HG02981 (cell line): ENCODE measurements around the gene SLC5A10.
A peak's percentile ranks its signal among the peaks of the same experiment; 100 is the strongest.
"Not testable (repeated sequence)": the region's sequence is repeated elsewhere in the genome, so short reads cannot be mapped to it uniquely, and the experiment has no call there.

ENCODE experiments used
- ATAC-seq: cut with Tn5 transposase; IDR thresholded peaks from one replicate; pipeline ENCODE4 v1.9.1; 2021; ENCODE audit warnings: mild to moderate bottlenecking, moderate library complexity; ENCODE audit not compliant: unreplicated experiment

The SLC5A10 gene

DNA sequence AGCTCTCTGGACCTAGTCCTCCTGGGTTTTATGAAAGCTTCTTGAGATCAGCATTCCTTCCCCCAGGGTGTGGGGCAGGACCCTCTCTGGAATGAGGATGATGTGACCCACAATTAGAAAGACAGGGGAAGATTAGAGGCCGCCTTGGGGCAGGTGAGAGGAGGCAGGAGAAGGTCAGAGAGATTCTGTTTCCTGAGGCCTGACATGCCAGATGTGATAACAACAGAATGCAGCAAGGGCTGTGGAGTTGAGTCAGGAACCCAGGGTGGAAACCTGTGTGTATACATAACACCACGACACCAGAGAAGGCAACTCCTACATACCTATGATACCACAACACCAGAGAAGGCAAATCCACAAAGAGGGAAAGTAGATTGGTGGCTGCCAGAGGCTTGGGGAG is 5.4 kb upstream of the SLC5A10 start:
- ATAC-seq: no peak

DNA sequence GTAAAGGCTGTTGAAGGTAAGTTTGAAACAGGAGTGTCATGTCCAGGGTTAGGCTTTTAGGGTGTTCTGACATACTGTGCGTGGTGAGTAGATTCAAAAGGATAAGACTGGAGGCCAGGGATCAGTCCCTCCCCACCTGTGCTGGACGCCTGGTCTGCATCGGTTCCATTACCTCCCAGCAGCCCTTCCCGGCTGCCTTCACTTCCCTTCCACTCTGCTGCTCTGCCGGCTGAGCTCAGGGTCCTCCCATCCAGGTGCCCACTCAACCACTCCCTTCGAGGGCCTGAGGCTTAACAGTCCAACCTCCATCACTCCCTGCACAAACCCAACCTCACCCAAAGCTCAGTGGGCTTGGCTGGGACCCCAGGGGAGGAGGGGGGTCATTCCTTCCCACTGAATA is 4.1 kb upstream of the SLC5A10 start:
- no peak for ATAC-seq

DNA sequence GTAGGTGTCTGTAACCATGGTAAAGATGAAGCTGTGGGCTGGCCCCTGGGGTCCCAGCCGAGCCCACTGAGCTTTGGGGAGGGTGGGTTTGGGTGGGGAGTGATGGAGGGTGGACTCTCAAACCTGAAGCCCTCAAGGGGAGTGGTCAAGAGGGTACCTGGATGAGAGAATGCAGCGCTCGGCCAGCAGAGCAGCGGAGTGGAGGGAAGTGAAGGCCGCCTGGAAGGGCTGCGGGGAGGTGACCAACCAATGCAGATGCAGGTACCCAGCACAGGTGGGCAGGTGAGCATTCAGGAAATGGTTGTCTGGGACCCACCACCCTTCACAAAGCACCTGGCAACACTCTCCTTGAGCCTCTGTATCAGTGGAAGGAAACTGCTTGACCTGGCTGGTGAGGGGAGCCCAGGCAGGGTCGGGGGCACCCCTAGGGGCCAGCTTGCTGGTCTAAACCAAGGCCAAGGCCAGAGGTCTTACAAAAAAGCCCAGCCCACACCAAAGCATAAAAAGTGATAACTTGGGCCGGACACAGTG is 3.4 kb upstream of the SLC5A10 start:
- no peak for ATAC-seq

DNA sequence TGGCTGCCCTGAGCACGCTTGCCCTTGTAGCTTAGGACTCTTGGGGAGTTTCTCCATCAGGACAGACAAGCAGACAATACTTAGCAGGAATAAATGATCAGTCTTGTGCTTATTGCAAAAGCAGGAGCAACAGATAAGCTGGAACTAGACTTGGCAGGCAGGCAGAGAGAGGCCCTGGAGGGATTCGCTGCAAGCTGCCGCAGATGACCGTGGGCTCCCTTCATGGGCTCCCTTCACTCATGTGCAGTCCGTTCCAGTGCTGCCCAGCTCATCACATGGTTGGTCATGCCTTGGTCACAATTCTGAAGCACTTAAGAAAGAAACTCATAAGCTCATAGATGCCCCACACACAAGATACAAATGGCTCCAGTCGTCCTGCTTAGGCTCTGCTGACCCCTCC is 2.4 kb upstream of the SLC5A10 start:
- ATAC-seq: no peak

DNA sequence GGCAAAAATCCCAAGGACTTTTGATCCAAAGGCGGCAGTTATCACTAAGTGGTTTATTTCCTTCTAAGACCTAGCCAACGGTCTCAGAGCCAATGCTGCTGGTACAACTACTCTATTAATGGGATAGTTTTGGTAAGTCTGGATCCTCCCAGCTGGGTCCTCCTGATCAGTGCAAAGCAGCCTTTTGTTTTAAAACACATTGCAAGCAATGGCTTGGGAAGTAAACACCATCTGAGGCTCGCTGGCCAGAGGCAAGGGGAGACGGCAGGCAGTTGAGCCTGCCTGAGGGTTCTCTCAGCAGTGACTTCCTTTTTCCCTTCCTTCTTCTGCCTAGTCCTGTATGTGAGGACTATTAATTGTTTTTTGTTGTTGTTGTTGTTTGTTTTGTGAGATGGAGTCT is 1.6 kb upstream of the SLC5A10 start:
- no peak for ATAC-seq

DNA sequence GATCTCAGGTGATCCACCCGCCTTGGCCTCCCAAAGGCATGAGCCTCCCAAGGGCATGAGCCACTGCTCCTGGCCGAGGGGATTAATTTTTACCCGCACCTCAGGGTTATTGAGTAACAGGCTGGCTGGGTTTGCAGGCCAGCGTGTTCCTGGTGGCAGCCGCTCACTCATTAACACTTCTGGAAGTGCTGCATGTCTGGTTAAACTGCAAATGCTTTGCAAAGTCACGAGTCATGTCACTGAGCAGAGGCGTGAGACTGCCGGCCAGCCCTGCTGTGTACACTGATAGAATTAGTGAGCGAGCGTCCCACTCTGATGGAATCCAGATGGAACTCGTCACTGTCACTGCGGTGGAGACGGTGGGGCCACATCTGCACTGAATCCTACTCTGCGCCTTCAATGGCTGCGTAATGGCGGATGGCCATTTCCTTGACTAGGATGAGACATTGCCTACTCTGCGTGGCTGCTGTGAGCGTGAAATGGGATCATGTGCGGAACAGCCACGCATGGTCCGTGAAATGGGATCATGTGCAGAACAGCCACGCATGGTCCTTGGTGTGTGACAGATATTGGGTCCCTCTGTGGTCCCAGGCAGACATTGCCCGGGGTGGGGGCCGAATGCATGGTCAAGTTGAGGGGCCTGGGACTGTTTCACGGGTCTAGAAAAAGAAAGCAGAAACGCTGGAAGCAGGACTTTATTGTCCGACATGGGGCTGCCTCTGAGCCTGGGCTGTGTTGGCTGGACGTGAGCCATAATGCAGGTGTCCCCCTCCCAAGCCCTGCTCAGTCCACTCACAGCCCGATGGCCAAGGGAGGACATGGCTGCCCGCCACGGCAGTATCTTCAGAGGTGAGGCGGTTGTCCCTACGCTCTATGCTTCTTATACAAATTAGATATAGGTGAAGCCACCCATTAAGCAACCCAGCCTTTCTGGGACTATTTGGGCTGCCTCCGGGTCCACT is 740 bp upstream of the SLC5A10 start:
- no peak for ATAC-seq

DNA sequence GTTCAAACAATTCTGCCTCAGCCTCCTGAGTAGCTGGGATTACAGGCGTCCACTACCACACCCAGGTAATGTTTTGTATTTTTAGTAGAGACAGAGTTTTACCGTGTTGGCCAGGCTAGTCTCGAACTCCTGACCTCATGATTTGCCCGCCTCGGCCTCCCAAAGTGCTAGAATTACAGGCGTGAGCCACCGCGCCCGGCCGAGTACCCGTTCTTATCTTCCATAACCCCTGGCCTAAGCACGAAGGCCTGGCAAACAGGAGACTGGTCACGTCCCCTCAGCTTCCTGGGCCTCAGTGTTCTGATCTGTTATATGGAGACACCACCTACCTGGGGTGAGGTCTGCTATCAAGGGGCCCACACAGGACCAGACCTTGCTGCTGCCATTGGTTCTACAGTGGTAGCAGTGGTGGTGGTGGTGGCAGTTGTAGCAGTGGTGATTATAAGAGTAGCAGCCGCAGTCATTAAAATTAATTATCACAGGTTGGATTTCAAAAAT is 1.3 kb downstream of the SLC5A10 start:
- ATAC-seq: no peak

DNA sequence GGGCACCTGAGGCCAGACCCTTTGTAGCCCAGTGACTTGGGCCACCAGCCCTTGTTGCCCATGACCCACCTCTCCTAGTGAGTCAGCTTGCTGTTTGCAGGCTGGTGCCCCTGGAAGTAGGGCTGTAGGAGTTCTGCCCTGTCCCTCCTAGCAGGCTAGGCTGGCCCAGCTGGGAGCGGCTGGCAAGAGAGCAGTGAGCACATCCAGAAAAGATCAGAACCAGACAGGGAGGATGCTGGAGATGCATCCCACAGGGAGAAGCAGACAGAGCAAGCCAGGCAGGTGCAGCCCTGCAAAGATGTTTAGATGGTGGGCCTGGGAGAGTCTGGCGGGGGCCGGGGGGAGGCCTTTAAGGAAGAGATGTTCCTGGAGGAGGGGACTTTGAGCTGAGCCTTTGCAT is 2.4 kb downstream of the SLC5A10 start:
- no peak for ATAC-seq

GRCh38 chr17:18955009-18955408 is 3.0 kb downstream of the SLC5A10 start:
- ATAC-seq: no peak

DNA sequence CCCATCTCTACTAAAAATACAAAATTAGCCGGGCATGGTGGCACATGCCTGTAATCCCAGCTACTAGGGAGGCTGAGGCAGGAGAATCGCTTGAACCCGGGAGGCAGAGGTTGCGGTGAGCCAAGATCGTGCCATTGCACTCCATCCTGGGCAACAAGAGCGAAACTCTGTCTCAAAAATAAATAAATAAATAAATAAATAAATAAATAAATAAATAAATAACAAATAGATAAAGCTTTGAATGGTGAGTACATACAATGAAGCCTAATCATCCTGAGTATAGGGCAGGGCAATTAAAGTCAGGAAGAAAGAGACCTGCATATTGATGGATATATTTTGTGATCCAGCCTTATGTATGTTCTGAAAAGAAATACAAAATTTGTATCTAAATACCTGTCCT is 4.1 kb downstream of the SLC5A10 start:
- ATAC-seq: not testable (repeated sequence)

DNA sequence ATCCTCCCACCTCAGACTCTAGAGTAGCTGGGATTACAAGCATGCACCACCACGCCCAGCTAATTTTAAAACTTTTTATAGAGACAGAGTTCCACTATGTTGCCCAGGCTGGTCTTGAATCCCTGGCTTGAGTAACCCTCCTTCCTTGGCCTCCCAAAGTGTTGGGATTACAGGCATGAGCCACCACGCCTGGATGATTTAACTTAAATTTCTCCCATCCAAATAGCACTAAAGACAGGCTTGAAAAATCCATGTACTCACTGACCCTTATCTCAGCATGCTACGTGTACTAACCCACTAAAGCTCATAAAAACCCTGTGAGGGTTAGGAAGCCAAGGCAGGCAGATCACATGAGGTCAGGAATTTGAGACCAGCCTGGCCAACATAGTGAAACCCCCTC is 4.6 kb downstream of the SLC5A10 start:
- no peak for ATAC-seq

DNA sequence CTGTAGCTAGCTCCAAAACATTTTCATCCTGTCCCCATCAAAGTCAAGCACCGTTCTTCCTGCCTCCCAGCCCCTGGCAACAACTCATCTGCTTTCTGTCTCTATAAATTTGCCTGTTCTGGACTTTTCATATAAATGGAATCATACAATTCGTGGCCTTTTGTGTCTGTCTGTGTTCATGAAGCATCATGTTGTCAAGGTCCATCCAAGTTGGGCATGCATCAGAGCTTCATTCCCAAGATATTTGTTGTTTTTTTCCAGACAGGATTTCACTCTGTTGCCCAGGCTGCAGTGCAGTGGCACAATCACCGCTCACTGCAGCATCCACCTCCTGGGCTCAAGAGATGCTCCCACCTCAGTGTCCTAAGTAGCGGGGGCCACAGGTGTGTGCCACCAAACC is 5.9 kb downstream of the SLC5A10 start:
- no peak for ATAC-seq

GRCh38 chr17:18958611-18959010 is 6.6 kb downstream of the SLC5A10 start:
- ATAC-seq: no peak

GRCh38 chr17:18959071-18959844 is 7.3 kb downstream of the SLC5A10 start:
- no peak for ATAC-seq

DNA sequence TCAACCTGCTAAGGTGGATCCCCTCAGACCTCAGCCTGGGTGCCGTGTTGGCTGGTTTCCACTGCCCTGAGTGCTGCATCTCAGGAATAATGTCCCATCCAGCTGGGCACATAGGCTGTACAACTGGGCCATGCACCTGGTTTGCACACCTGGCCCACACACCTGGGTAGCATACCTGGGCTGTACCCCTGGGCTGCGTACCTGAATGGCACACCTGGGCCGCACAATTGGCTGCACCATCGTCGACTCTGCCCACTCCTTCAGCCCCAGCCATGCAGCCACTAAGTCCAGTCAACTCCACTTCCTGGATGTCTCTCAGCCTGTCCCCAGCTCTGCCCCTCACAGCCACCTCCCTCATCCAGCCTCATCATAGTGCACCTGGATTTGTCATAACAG is 7.9 kb downstream of the SLC5A10 start:
- no peak for ATAC-seq

DNA sequence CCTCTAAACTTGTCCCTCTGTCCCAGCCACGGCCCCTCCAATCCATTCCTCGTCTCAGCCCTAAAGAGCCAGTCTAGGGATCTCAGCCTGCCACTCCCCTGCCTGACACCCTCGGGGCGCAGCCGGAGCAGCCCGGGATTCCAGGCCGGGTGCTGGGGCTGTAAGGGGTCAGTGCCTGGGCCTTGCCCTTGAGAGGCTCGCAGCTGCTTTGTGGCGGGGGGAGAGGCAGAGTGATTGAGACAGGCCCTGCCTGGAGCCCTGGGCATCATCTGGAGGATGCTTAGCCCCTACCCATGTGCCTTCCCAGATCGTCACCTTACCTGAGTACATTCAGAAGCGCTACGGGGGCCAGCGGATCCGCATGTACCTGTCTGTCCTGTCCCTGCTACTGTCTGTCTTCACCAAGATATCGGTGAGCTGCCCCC is 8.3 kb downstream of the SLC5A10 start:
- ATAC-seq: no peak

DNA sequence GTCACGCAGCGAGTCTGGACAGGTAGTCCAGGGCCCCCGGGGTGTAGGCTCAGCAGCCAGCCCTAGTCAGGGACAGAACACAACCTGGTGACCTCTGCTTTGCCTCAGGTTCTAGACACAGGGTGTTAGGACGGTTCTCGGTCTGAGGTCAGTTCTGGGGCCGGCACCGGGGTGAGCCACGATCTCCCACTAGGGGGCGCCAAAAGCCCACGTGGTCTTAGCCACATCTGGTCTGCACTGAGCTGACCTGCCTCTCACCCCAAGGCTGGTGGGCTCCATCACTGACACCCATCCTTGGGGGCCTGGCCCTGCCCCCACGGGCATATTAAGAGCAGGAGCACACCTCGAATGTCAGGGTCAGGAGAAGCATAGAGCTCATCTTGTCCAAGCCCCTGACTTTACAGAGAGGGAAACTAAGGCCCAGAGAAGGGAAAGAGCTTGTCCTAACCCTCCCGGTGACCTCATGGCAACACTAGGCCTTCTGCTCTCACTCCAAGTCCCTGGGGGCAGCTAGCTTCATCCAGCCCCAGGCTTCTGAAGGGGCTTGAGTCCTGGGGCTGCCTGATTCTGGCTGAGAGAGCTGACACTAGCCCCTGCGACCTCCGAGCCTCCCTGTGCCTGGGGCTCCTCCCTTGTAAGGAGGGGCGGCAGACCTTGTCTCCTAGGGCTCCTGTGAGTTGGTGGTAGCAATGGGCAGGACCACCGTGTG is 9.0 kb downstream of the SLC5A10 start:
- peak; percentile 68 for ATAC-seq

DNA sequence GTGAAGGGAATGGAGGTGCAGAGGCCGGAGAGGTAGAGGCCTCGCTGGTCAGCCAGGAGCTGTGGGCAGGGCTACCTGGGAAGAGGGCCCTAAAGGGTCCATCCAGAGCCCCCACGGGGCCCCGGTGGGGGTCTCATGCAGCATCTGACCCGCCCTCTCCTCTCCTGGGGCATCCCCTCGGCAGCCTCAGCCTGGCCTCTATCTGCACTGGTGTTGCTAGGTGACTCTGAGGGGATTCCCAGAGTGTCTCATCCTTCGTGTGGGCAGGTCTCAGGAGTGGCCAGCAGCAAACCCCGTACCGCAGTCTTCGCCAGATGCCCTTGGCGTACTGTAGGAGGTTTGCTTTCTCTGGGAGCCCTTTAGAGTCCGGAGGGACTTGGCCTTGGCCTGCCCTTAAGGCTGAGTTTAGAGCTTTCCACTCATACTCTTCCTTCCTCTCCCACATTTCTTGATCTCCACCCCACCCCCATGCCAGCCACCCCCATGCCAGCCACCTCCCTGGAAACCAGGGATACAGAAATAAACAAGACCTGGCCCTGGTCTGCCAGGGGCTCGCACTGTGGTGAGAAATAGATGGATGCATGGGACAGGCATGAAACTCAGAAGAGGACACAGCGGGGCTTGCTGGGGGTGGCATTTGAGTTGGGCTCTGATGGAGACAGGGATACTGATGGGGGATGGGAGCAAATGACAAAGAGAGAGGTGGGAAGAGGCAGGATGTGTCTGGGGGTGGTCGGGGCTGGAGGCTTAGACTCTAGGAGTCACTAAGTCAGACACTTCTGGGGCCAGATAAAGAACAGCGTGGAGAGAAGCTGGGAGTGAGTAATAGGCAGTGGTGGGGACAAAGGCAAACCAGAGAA is 9.9 kb downstream of the SLC5A10 start:
- ATAC-seq: no peak

- ATAC-seq: no peak
Measured at GRCh38 chr17:18962494-18962815, 10.5 kb downstream of the SLC5A10 start.
